ENCODE results near the gene ASXL1.

DNA sequence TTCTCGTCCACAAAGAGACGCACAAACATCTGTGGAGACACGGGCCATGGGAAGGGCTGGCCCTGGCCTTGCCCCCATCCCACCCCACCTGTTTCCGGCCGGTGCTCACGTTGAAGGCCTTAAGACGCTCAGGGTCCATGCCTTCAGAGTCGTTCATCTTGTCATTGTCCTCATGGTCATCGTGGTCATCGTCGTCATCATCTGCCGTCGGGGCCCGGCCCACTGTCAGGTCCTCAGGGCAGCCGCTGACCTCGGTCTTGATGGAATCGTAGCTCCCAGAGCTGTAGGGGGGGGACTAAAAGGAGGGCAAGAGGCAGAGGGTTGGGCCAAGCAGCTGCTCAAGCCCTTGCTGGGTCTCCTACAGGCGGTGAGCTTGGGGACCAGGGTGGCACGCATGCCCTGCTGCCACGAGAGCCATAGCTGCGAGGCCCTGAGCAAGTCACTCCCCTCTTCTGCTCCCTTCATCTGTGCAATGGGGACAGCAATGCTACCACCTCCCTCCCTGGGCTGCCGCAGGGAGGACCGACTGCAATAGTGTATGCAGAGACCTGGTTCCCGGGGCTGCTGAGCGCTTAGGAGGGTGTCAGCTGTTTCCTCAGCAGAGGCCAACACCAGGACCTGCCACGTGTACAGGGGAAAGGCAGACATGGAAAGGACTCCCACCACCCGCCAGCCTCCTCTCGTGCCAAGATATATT lies 95.5 kb downstream of the ASXL1 start:
- TF ChIP-seq POLR2AphosphoS5 (IDR thresholded peaks at IDR 0.05; ENCODE audit: low read depth, low read length) (no peak), POLR2A (IDR thresholded peaks at IDR 0.05; ENCODE audit: low read depth, low read length) (no peak)
